Urinary bladder (tissue), 4 donors: Measurements from ENCODE around the gene LPP. TPM values are rescaled to one million over a fixed set of nuclear protein-coding genes. Genes with fewer than 3 reads are reported as not detected.

Experiments
- DNase-seq: peaks from one replicate; pipeline ENCODE4 v3.0.0-alpha.2; 2015; ENCODE audit errors: extremely low spot score
- H3K27ac ChIP-seq: one replicate; pipeline ENCODE4 v1.5.1; 2013; ENCODE audit warnings: low read depth, mild to moderate bottlenecking, moderate library complexity
- H3K36me3 ChIP-seq: one replicate; pipeline ENCODE4 v1.6.1; 2013; ENCODE audit warnings: mild to moderate bottlenecking, moderate library complexity; ENCODE audit not compliant: insufficient read depth
- H3K4me1 ChIP-seq: one replicate; pipeline ENCODE4 v1.6.1; 2013; ENCODE audit warnings: mild to moderate bottlenecking, moderate library complexity; ENCODE audit not compliant: insufficient read depth
- H3K4me3 ChIP-seq: one replicate; pipeline ENCODE4 v1.5.1; 2013; ENCODE audit warnings: low read depth, low read length
- WGBS: extraction: QIAGEN DNeasy Blood & Tissue Kit; methylation state at CpG from one replicate; pipeline ENCODE4 v1.1.7; 2013; 5-methylcytosine and 5-hydroxymethylcytosine counted together
- polyA plus RNA-seq: library from polyadenylated mRNA; stranded (reverse); fragments of 200-250 nt; gene quantifications from one replicate; pipeline ENCODE4 v1.2.3, GENCODE V29; 2013
- total RNA-seq: library from RNA; depleted of rRNA; stranded (reverse); fragments of >200 nt; gene quantifications from one replicate; pipeline ENCODE4 v1.2.3, GENCODE V29; 2014
- donor health status: healthy with polysubstance abuse.
- donor health status: healthy.

The LPP gene
- total and polyA plus RNA-seq, 2 donors = 133 to 705 TPM

GRCh38 chr3:188874576-188874975 lies 720.6 kb downstream of the LPP start:
- Histone ChIP-seq H3K4me3 (no peak overlapping the region), H3K27ac (no peak overlapping the region), H3K36me3 (peaks cover 5% of the 10 kb centered on the region), H3K4me1 (no peaks in the 10 kb centered on the region)
- DNase-seq = no peak
- 89% methylated on average over 1 of the region's 1 CpG for WGBS

- no peak overlapping the region for H3K4me3 ChIP-seq
- no peak overlapping the region for H3K27ac ChIP-seq
- H3K4me1 ChIP-seq = no peaks in the 10 kb centered on the region
- peaks cover 3% of the 10 kb centered on the region for H3K36me3 ChIP-seq
- WGBS = 81% methylated on average over 1 of the region's 1 CpG
- DNase-seq = no peak
Observed at GRCh38 chr3:188875413-188875812, 721.5 kb downstream of the LPP start.

GRCh38 chr3:188876370-188876769 lies 722.4 kb downstream of the LPP start:
- peaks cover 3% of the 10 kb centered on the region for H3K36me3 ChIP-seq
- WGBS = 52% methylated on average over 3 of the region's 3 CpGs
- H3K27ac ChIP-seq = no peak overlapping the region
- H3K4me1 ChIP-seq = no peaks in the 10 kb centered on the region
- no peak overlapping the region for H3K4me3 ChIP-seq
- no peak for DNase-seq

GRCh38 chr3:188877381-188877780 lies 723.4 kb downstream of the LPP start:
- Histone ChIP-seq H3K36me3 (peaks cover 3% of the 10 kb centered on the region), H3K4me3 (no peak overlapping the region), H3K27ac (no peak overlapping the region), H3K4me1 (no peaks in the 10 kb centered on the region)
- no peak for DNase-seq
- 86% methylated on average over 3 of the region's 3 CpGs for WGBS

- 79% methylated on average over 2 of the region's 2 CpGs for WGBS
- no peaks in the 10 kb centered on the region for H3K4me1 ChIP-seq
- H3K36me3 ChIP-seq = peaks cover 3% of the 10 kb centered on the region
- DNase-seq = no peak
- no peak overlapping the region for H3K4me3 ChIP-seq
- H3K27ac ChIP-seq = no peak overlapping the region
Observed at GRCh38 chr3:188878076-188878475, 724.1 kb downstream of the LPP start.

GRCh38 chr3:188881954-188882641 lies 728.1 kb downstream of the LPP start:
- Histone ChIP-seq H3K36me3 (peaks cover 2% of the 10 kb centered on the region), H3K4me3 (no peak overlapping the region), H3K4me1 (no peaks in the 10 kb centered on the region), H3K27ac (no peak overlapping the region)
- no peak for DNase-seq

- no peak for DNase-seq
- Histone ChIP-seq H3K4me3 (no peak overlapping the region), H3K4me1 (no peaks in the 10 kb centered on the region), H3K36me3 (peaks cover 2% of the 10 kb centered on the region), H3K27ac (no peak overlapping the region)
- WGBS = 93% methylated on average over 11 of the region's 11 CpGs
Observed at GRCh38 chr3:188884299-188885043, 730.5 kb downstream of the LPP start.

- H3K27ac ChIP-seq = no peak overlapping the region
- no peaks in the 10 kb centered on the region for H3K4me1 ChIP-seq
- no peak overlapping the region for H3K4me3 ChIP-seq
- peaks cover 2% of the 10 kb centered on the region for H3K36me3 ChIP-seq
- 68% methylated on average over 14 of the region's 14 CpGs for WGBS
- no peak for DNase-seq
Observed at GRCh38 chr3:188888321-188889053, 734.5 kb downstream of the LPP start.

- Histone ChIP-seq H3K4me3 (no peak overlapping the region), H3K4me1 (no peaks in the 10 kb centered on the region), H3K27ac (no peak overlapping the region), H3K36me3 (peaks cover 2% of the 10 kb centered on the region)
- no peak for DNase-seq
- 69% methylated on average over 4 of the region's 4 CpGs for WGBS
Observed at GRCh38 chr3:188889054-188889491, 735.1 kb downstream of the LPP start.

GRCh38 chr3:188890572-188891270 lies 736.8 kb downstream of the LPP start:
- no peak overlapping the region for H3K27ac ChIP-seq
- no peaks in the 10 kb centered on the region for H3K4me1 ChIP-seq
- no peaks in the 10 kb centered on the region for H3K36me3 ChIP-seq
- no peak for DNase-seq
- H3K4me3 ChIP-seq = no peak overlapping the region
- WGBS = 81% methylated on average over 2 of the region's 2 CpGs

GRCh38 chr3:188899881-188900280 lies 745.9 kb downstream of the LPP start:
- Histone ChIP-seq H3K36me3 (no peaks in the 10 kb centered on the region), H3K27ac (no peak overlapping the region), H3K4me1 (no peaks in the 10 kb centered on the region), H3K4me3 (no peak overlapping the region)
- 62% methylated on average over 6 of the region's 6 CpGs for WGBS
- no peak for DNase-seq

GRCh38 chr3:188900421-188900951 lies 746.5 kb downstream of the LPP start:
- Histone ChIP-seq H3K4me3 (no peak overlapping the region), H3K4me1 (no peaks in the 10 kb centered on the region), H3K36me3 (no peaks in the 10 kb centered on the region), H3K27ac (no peak overlapping the region)
- DNase-seq = no peak
- 61% methylated on average over 2 of the region's 2 CpGs for WGBS

GRCh38 chr3:188901126-188901525 lies 747.2 kb downstream of the LPP start:
- DNase-seq = no peak
- Histone ChIP-seq H3K4me1 (no peaks in the 10 kb centered on the region), H3K36me3 (no peaks in the 10 kb centered on the region), H3K4me3 (no peak overlapping the region), H3K27ac (no peak overlapping the region)
- WGBS = 46% methylated on average over 6 of the region's 6 CpGs
